KG1 (cell line): ENCODE measurements around the gene OGDH.
"Not testable (repeated sequence)": the region's sequence is repeated elsewhere in the genome, so short reads cannot be mapped to it uniquely, and the experiment has no call there.

Experiments
- DNase-seq: peaks from one replicate; lab custom pipeline; 2025; lab: John Stamatoyannopoulos, UW

The OGDH gene

GRCh38 chr7:44667190-44667589, 60.8 kb downstream of the OGDH start:
- DNase-seq = no peak

GRCh38 chr7:44671069-44671468, 64.6 kb downstream of the OGDH start:
- no peak for DNase-seq

- DNase-seq = no peak
Measured at GRCh38 chr7:44673324-44673723, 66.9 kb downstream of the OGDH start.

- no peak for DNase-seq
Measured at GRCh38 chr7:44673771-44674170, 67.3 kb downstream of the OGDH start.

- DNase-seq = no peak
Measured at GRCh38 chr7:44674381-44674780, 68.0 kb downstream of the OGDH start.

- DNase-seq = no peak
Measured at GRCh38 chr7:44676776-44677175, 70.3 kb downstream of the OGDH start.

GRCh38 chr7:44678101-44678470, 71.7 kb downstream of the OGDH start:
- no peak for DNase-seq

- no peak for DNase-seq
Measured at GRCh38 chr7:44678471-44679179, 72.2 kb downstream of the OGDH start.

- no peak for DNase-seq
Measured at GRCh38 chr7:44681645-44682044, 75.2 kb downstream of the OGDH start.

GRCh38 chr7:44685723-44686122, 79.3 kb downstream of the OGDH start:
- DNase-seq = no peak

GRCh38 chr7:44689427-44689826, 83.0 kb downstream of the OGDH start:
- no peak for DNase-seq

- no peak for DNase-seq
Measured at GRCh38 chr7:44693641-44694313, 87.3 kb downstream of the OGDH start.

- no peak for DNase-seq
Measured at GRCh38 chr7:44694326-44694725, 87.9 kb downstream of the OGDH start.

- no peak for DNase-seq
Measured at GRCh38 chr7:44694766-44695165, 88.3 kb downstream of the OGDH start.

- no peak for DNase-seq
Measured at GRCh38 chr7:44695756-44696155, 89.3 kb downstream of the OGDH start.

- no peak for DNase-seq
Measured at GRCh38 chr7:44696728-44697127, 90.3 kb downstream of the OGDH start.

GRCh38 chr7:44697136-44698045, 91.0 kb downstream of the OGDH start:
- no peak for DNase-seq

GRCh38 chr7:44698046-44698580, 91.7 kb downstream of the OGDH start:
- no peak for DNase-seq

- DNase-seq = not testable (repeated sequence)
Measured at GRCh38 chr7:44699598-44699997, 93.2 kb downstream of the OGDH start.

- DNase-seq = no peak
Measured at GRCh38 chr7:44700322-44700721, 93.9 kb downstream of the OGDH start.

GRCh38 chr7:44703391-44703790, 97.0 kb downstream of the OGDH start:
- not testable (repeated sequence) for DNase-seq

- DNase-seq = no peak
Measured at GRCh38 chr7:44703921-44704320, 97.5 kb downstream of the OGDH start.

- DNase-seq = no peak
Measured at GRCh38 chr7:44705434-44705833, 99.0 kb downstream of the OGDH start.
